GM12801 (cell line): ENCODE data around the gene SMARCD2.

Experiments used
- CTCF ChIP-seq: IDR thresholded peaks from one replicate; pipeline ENCODE4 v1.5.1; 2011; ENCODE audit warnings: control low read depth; ENCODE audit not compliant: insufficient read length; ENCODE audit errors: extremely low read depth

The SMARCD2 gene

GRCh38 chr17:63816123-63816522 lies 26.4 kb downstream of the SMARCD2 start:
- TF ChIP-seq CTCF: no peak

- TF ChIP-seq CTCF: no peak
Observed at GRCh38 chr17:63809970-63810369, 32.5 kb downstream of the SMARCD2 start.

- TF ChIP-seq CTCF: no peak
Observed at GRCh38 chr17:63805591-63805990, 36.9 kb downstream of the SMARCD2 start.

- no peak for TF ChIP-seq CTCF
Observed at GRCh38 chr17:63804328-63804727, 38.2 kb downstream of the SMARCD2 start.

- no peak for TF ChIP-seq CTCF
Observed at GRCh38 chr17:63800783-63801182, 41.7 kb downstream of the SMARCD2 start.

- no peak for TF ChIP-seq CTCF
Observed at GRCh38 chr17:63798572-63799106, 43.8 kb downstream of the SMARCD2 start.

GRCh38 chr17:63792055-63792729 lies 50.3 kb downstream of the SMARCD2 start:
- no peak for TF ChIP-seq CTCF
